SKM-1 treated with dmso at 0.1 percent for 144 hours (cell line): Measurements from ENCODE around the gene SLC35A2.

ENCODE experiments used
- DNase-seq: peaks from one replicate; lab custom pipeline; 2025; ENCODE audit not compliant: unreplicated experiment; lab: John Stamatoyannopoulos, UW

The SLC35A2 gene

GRCh38 chrX:48927736-48928382 is 16.4 kb upstream of the SLC35A2 start:
- no peak for DNase-seq

GRCh38 chrX:48927123-48927522 is 15.7 kb upstream of the SLC35A2 start:
- no peak for DNase-seq

DNA sequence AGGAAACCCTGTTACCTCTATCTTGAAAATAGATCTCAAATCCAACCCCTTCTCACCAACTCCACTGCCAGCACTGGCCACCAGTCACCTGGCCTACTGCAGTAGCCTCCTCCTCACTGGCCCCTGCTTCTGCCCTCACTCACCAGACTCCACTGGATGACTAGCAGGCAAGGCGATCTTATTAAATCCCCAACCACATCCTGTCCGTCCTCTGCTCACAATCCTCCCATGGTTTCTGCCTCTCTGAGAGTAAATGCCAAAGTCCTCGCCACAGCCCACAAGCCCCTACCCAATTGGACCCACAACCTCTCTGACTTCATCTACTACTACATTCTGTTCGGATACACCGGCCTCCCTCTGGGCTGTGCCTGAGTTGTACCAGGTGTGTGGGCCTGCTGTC is 12.8 kb upstream of the SLC35A2 start:
- DNase-seq = no peak

DNA sequence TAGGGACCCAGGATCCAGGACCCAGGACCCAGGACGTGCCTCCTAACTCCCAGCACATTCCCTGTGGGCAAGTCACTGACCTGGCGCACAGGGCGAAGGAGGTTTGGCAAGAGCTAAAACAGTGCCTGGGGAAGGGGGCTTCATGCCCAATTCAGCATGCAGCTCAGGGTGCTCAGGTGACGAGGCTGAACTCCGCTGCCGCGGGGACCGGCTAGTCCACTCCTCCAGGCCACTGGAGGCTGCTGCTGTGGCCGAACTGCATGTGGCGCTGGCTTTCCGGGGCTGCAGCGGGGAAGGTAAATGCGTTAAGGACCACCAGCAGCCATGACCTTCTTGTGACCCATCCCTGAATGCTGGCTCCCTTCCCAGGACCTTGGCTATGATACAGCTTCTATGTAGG is 12.3 kb upstream of the SLC35A2 start:
- DNase-seq = no peak

- no peak for DNase-seq
These were observed 9.3 kb upstream of the SLC35A2 start for GRCh38 chrX:48920718-48921104.

- no peak for DNase-seq
These were observed 8.7 kb upstream of the SLC35A2 start for GRCh38 chrX:48919947-48920717.

- no peak for DNase-seq
These were observed 8.0 kb upstream of the SLC35A2 start for GRCh38 chrX:48919360-48919841.

GRCh38 chrX:48918643-48919340 is 7.3 kb upstream of the SLC35A2 start, which contains the start of gene PIM2:
Gene PIM2, minus strand, starts transcription at chrX:48919024. Its CDS starts 190 bp downstream, at chrX:48918834.
- DNase-seq = peak; percentile 84

GRCh38 chrX:48918301-48918642 is 6.8 kb upstream of the SLC35A2 start:
- DNase-seq = no peak

- peak; percentile 78 for DNase-seq
These were observed 5.9 kb upstream of the SLC35A2 start for GRCh38 chrX:48917139-48918001.

- no peak for DNase-seq
These were observed 3.4 kb upstream of the SLC35A2 start for GRCh38 chrX:48914593-48915493.

GRCh38 chrX:48913605-48914366 is 2.3 kb upstream of the SLC35A2 start:
- no peak for DNase-seq

GRCh38 chrX:48910926-48911411 is 477 bp downstream of the SLC35A2 start:
- no peak for DNase-seq

DNA sequence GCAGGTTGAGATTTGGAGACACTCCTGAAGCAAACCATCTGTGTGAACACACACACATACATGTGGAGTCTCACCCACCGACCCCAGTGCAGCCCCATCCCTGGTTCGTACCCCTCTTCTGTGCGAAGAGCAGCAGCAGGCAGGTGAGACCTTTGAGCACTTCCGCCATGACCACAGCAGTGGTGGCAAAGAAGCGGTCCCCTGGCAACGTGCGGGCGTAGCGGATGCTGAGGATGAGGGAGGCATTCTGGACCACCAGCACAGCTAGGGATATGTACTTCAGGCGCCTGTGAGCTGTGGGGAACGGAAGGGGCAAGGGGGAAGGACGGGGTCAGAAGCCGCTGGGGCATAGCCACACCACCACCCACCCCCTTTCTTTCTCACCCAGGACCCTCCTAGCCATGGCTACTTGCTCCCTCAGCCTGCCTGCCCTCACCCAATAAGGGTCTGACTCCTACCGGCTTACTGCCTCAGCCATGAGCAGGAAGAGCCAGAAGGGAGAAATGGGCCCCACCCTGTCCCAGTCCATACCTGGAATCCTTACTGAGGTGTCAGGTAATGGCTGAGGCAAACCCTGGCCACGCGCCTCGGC is 1.6 kb downstream of the SLC35A2 start:
- no peak for DNase-seq

- DNase-seq = no peak
These were observed 2.8 kb downstream of the SLC35A2 start for GRCh38 chrX:48908600-48908999.

DNA sequence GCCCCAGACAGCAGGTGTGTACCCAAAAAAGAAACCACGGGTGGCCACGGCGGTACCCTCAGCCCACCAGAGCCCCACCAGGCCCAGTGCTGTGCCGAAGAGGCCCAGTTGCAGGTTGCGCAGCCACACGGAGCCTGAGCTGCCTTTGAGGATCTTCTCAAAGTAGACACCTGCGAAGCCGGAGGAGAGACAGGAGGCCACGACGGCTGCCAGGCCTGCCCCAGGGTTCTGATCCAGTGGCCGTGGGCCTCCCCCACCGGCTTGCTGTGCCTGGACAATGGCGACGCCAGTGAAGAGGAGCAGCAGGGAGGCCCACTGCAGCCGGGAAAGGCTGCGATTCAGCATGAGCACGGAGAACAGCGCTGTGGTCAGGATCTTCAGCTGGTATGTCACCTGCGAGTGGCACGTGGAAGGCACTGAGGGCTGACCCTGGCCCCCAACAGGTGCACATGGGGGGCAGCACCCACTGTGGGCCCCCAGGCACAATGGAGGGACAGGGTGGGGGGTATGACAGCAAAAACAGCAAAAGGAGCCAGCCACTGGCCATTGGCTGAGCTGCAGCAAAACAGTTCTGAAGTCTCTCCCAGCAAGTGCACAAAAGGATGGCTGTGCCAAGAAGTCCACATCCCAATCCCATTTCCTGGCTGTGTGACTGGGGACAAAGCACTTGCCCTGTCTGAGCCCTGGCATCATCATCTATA is 6.2 kb downstream of the SLC35A2 start:
- no peak for DNase-seq

GRCh38 chrX:48904626-48905025 is 6.8 kb downstream of the SLC35A2 start:
- DNase-seq = no peak

DNA sequence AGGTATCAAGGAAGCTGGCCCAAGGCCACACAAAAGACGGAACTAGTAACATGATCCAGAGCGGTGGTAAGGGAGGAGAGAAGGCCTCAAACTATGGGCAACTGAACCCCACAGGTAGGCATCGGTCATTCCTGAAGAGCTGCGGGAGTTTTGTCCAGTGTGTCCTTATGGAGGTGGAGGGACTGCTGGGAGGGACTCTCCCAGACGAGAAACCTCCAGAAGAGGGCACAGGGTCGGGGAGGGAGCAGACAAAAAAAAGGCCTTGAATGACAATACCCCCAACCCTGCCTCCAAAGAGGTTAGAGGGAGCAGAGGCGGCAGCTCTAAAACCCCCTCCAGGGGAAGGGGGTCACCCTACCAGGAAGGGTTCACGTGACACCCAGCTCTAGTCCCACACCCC is 7.3 kb downstream of the SLC35A2 start:
- DNase-seq = no peak
